ENCODE results near the gene PYGB.

Gene PYGB

DNA sequence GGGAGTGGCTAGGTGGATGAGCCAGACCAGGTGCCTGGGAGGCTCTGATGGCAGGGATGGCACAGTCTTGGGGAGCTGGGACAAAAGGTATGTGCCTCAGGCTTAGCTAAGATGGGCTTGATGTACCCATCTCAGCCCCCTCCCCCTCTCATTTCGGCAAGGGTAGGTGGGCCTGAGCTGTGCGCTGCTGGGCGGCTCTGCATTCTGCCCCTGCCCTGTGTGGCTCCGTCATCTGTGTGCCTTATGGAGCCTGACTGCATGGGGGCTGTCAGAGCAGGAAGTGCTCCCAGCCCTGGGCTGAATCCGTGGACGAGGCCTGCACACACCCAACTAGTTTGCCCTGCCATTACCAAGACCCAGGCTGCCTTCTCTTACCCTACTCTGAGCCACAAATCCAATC is 54.7 kb downstream of the PYGB start:
- H3K27ac ChIP-seq, result 0 out of 2 replicates have a peak overlapping the region, but pooled peaks have one; percentile 1
- TF ChIP-seq, protein P1, sequence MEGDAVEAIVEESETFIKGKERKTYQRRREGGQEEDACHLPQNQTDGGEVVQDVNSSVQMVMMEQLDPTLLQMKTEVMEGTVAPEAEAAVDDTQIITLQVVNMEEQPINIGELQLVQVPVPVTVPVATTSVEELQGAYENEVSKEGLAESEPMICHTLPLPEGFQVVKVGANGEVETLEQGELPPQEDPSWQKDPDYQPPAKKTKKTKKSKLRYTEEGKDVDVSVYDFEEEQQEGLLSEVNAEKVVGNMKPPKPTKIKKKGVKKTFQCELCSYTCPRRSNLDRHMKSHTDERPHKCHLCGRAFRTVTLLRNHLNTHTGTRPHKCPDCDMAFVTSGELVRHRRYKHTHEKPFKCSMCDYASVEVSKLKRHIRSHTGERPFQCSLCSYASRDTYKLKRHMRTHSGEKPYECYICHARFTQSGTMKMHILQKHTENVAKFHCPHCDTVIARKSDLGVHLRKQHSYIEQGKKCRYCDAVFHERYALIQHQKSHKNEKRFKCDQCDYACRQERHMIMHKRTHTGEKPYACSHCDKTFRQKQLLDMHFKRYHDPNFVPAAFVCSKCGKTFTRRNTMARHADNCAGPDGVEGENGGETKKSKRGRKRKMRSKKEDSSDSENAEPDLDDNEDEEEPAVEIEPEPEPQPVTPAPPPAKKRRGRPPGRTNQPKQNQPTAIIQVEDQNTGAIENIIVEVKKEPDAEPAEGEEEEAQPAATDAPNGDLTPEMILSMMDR (conservative IDR thresholded peaks at IDR 0.05), result no peak

DNA sequence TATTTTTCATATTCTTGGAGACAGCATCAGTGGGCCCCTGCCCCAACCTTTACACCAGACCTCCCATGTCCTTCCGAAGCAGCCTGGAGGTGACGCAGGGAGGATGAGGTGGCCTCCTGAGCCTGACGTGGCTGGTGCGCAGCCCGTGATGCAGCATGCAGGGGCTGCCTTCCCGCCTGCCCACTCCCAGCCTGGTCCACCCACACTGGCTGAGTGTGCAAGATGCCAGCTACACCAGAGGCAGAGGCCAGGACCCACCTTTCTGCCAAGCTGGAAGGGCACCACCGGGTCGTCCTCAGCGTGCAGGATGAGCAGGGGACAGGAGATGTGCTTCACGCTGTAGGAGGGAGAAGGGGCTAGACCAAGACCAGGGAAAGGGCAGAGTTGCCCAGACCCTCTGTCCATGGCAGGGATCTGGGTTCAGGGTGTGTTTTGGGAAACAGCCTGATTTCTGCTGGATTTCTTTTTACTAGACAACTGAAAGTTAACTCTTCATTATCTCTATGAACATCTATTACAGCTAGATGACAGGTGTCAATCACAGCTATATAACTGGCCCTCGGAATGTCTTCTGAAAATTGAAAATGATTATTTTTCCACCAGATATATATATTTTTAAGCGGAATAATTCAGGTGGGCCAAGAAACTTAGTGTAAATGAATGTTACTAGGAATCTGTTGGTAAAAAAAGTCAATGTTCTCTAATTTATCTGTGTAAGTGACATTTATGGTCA is 55.6 kb downstream of the PYGB start:
- no peak overlapping the region for H3K27ac ChIP-seq
- TF ChIP-seq, protein P1 (conservative IDR thresholded peaks at IDR 0.05), result no peak

DNA sequence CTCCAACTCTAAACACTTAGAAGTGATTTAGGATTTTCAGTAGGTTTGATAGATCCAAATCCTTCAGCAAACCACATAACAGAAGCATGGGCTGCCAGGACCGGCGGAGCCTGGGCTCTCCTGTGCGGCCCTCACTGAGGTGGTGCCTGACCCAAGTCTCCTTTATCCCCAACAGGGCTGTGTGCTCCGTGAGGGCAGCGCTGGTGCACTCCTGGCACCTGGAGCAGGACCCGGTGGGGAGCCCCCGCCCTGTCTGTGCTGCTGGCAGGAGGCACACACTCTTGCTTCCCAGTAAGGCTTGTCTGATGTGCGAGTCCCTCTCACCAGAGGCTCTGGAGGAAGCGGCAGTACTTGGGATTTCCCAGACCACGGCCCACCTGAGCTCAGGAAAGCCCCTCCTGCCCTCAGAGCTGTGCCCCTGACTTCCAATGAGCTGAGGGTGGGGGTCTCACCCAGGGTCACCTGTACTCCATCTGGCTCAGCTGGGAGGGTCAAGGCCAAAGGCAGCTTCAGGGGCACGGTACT is 56.2 kb downstream of the PYGB start:
- no peak overlapping the region for H3K27ac ChIP-seq
- TF ChIP-seq, protein P1 (conservative IDR thresholded peaks at IDR 0.05), result no peak

DNA sequence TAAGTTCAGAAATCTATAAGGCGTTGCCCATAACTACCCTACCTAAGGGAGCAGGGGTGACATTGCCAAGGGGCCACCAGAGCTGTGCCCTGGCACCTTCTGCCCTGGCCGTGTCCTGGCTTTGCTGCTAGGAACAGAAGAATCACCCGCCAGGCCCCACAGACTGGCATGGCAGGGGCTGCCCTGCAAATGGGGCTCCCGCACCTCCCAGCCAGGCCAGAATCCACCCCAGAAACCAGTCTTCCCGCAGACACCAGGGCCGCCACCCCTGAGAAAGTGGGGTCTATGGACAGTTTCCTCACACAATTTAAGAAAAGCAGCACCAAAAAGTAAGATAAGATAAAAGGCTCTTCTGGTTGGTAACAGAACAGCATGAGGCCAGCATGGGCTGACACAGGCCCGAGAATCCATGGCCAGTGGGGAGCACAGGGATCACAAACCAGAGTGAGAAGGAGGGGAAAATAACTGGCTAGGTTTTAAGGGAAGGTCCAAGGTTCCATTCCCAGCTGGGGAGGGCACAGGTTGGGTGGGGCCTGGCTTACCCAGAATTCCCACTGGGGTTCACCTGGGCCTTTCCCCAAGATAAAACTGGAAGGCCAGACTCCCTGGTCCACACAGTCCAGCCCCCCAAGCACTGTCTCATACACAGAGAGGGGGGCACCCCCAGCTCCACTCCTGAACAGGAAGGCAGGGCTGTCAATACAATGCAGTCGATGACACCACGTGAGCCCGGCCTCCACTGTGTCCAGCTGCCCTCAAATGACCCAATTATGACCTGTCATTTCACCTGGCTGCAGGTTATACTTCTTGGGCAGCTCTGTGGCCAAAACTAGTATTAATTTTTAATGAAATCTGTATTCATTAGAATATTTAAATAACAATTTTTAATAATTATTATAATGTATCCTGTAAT is 59.4 kb downstream of the PYGB start:
- no peak overlapping the region for H3K27ac ChIP-seq
- TF ChIP-seq, protein P1 (conservative IDR thresholded peaks at IDR 0.05), result no peak

DNA sequence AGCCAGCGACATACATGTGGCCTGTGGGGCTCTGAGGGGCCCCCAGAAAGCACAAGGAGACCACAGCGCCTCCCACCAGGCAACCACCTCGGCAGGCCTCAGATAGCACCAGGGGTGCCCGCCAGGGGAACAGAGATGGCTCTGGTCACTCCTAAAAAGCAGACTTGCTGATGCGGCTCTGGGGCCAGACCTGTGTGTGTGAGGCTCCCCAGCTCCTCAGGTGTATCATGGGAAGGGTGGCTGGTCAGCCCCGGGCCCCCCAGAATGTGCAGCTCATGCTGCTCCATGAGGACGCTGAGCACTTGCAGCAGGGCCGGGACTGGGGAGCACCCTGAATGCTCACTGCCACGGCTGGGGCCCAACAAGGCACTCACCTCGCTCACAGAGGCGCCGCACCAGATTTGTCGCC is 60.2 kb downstream of the PYGB start:
- TF ChIP-seq, protein P1 (conservative IDR thresholded peaks at IDR 0.05), result no peak
- H3K27ac ChIP-seq, result peak overlapping the region; percentile 60; the same call in 1 of the 2 replicates

DNA sequence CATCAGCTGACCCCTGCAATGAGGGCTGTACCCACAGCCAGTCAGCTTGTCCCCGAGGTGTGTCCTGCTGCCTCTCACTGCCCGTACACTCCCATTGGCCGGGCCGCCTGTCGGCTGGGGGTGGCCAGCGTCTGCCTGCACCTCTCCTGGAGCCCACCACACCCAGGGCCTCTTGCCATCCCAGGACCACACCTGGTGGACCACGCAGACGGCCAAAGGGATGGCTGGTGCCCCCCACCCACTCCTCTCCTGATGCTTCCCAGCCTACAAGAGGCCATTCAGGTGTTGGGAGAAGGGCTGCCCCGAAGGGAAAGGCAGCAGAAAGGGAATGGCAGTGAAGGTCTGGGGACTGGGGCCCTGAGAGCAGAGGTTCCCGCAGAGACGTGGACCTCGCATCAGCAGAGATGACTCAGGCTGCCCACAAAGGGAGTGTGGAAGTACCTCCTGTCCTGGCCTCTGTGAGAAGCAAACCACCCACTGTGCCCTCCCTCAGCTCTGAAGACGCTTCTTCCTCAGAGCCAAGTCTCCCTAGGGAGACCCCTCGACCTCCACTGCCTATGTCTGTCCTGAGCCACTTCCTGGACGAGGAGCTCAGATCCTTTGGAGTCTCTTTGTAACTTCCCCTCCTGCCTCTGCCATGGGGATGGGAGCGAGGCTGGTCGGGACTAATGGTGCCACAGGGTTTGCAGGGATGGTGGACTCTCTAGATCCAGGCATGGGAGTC is 60.9 kb downstream of the PYGB start:
- TF ChIP-seq, protein P1 (conservative IDR thresholded peaks at IDR 0.05), result no peak
- H3K27ac ChIP-seq, result peak overlapping the region; percentile 60

All from VCaP (cell line).